Activated CD4-positive, CD25-positive, alpha-beta regulatory T cell treated with anti-CD3 and anti-CD28 coated beads, Interleukin-2, amount 50 U/mL, for 72 hours (primary cell): ENCODE results near the gene PTPRS.
"Not testable (repeated sequence)": the region's sequence is repeated elsewhere in the genome, so short reads cannot be mapped to it uniquely, and the experiment has no call there.

ENCODE experiments used
- DNase-seq: peaks from one replicate; pipeline ENCODE4 v3.0.0; 2021

PTPRS gene

GRCh38 chr19:5340637-5341447 is at the start of gene PTPRS:
TSS of gene PTPRS (minus strand) at chr19:5340812. CDS start at chr19:5286140, 54,672 bp downstream.
- DNase-seq = peak; percentile 54

- no peak for DNase-seq
These were observed 48.7 kb upstream of the PTPRS start for GRCh38 chr19:5389353-5389752.

- DNase-seq = no peak
These were observed 46.9 kb upstream of the PTPRS start for GRCh38 chr19:5387472-5387871.

- DNase-seq = no peak
These were observed 46.2 kb upstream of the PTPRS start for GRCh38 chr19:5386841-5387240.

GRCh38 chr19:5381197-5381596 is 40.6 kb upstream of the PTPRS start:
- not testable (repeated sequence) for DNase-seq

- DNase-seq = no peak
These were observed 39.8 kb upstream of the PTPRS start for GRCh38 chr19:5380215-5380919.

GRCh38 chr19:5376928-5377327 is 36.3 kb upstream of the PTPRS start:
- DNase-seq = no peak

- no peak for DNase-seq
These were observed 32.1 kb upstream of the PTPRS start for GRCh38 chr19:5372572-5373200.

GRCh38 chr19:5369962-5370367 is 29.4 kb upstream of the PTPRS start:
- peak; percentile 69 for DNase-seq

GRCh38 chr19:5369304-5369703 is 28.7 kb upstream of the PTPRS start:
- DNase-seq = no peak

GRCh38 chr19:5367530-5368133 is 27.0 kb upstream of the PTPRS start:
- no peak for DNase-seq

GRCh38 chr19:5365905-5366304 is 25.3 kb upstream of the PTPRS start:
- DNase-seq = no peak

- no peak for DNase-seq
These were observed 24.1 kb upstream of the PTPRS start for GRCh38 chr19:5364674-5365073.

GRCh38 chr19:5361839-5362238 is 21.2 kb upstream of the PTPRS start:
- not testable (repeated sequence) for DNase-seq

- DNase-seq = no peak
These were observed 20.8 kb upstream of the PTPRS start for GRCh38 chr19:5361407-5361806.

GRCh38 chr19:5360003-5360780 is 19.6 kb upstream of the PTPRS start:
- no peak for DNase-seq

GRCh38 chr19:5358173-5358800 is 17.7 kb upstream of the PTPRS start:
- DNase-seq = no peak

GRCh38 chr19:5357584-5357983 is 17.0 kb upstream of the PTPRS start:
- DNase-seq = no peak

- no peak for DNase-seq
These were observed 16.3 kb upstream of the PTPRS start for GRCh38 chr19:5356918-5357317.

- no peak for DNase-seq
These were observed 15.8 kb upstream of the PTPRS start for GRCh38 chr19:5356428-5356827.

GRCh38 chr19:5355693-5356092 is 15.1 kb upstream of the PTPRS start:
- DNase-seq = no peak

GRCh38 chr19:5355076-5355475 is 14.5 kb upstream of the PTPRS start:
- no peak for DNase-seq
